Fibroblast of mammary gland (primary cell): Measurements from ENCODE around the gene GNAI1.
A peak's percentile ranks its signal among the peaks of the same experiment; 100 is the strongest.

Experiments used
- DNase-seq: peaks from one replicate; pipeline ENCODE4 v3.0.0-alpha.2; 2010; ENCODE audit warnings: low read depth
- H3K4me3 ChIP-seq: 2 replicates; pipeline ENCODE4 v1.5.1; 2011; ENCODE audit warnings: low read depth, mild to moderate bottlenecking, low read length, moderate library complexity; ENCODE audit not compliant: control insufficient read depth
- TF ChIP-seq, protein P1 (sequence below): conservative IDR thresholded peaks from 2 replicates; pipeline ENCODE4 v1.5.1; 2011; ENCODE audit warnings: low read depth, low read length, inconsistent platforms; ENCODE audit not compliant: control insufficient read depth, insufficient read depth

Gene GNAI1

DNA sequence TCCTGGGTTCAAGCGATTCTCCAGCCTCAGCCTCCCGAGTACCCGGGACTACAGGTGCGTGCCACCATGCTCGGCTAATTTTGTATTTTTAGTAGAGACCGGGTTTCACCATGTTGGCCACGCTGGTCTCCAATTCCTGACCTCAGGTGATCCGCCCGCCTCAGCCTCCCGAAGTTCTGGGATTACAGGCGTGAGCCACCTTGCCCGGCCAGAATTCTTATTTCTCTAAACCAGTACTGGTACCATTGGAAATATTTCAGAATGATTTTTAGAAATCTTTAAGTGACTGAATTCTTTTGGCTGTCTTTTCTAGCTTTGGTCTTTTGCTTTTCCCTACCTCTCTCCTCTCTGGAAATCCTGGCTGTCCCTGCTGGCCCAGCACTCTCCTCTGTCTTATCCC lies 2.8 kb downstream of the GNAI1 start:
- no peak overlapping the region for H3K4me3 ChIP-seq

DNA sequence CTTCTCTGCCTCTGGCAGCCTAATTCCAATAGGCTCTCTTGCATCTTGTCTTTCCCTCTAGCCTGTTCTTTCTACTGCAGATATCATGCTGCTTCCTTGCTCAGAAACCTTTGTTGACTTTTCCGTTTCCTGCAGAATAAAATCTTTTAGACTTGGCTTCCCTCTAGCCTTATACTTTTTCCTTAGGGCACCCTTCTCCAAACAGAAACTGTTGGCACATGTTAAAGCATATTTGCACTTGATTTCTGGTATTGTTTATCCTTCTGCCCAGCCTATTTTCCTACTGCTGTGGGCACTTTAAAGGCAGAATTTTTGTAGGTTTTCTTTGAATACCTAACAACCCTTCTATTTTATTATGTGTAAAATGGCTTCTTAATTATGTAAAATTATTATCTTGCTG lies 4.6 kb downstream of the GNAI1 start:
- TF ChIP-seq, protein P1, sequence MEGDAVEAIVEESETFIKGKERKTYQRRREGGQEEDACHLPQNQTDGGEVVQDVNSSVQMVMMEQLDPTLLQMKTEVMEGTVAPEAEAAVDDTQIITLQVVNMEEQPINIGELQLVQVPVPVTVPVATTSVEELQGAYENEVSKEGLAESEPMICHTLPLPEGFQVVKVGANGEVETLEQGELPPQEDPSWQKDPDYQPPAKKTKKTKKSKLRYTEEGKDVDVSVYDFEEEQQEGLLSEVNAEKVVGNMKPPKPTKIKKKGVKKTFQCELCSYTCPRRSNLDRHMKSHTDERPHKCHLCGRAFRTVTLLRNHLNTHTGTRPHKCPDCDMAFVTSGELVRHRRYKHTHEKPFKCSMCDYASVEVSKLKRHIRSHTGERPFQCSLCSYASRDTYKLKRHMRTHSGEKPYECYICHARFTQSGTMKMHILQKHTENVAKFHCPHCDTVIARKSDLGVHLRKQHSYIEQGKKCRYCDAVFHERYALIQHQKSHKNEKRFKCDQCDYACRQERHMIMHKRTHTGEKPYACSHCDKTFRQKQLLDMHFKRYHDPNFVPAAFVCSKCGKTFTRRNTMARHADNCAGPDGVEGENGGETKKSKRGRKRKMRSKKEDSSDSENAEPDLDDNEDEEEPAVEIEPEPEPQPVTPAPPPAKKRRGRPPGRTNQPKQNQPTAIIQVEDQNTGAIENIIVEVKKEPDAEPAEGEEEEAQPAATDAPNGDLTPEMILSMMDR = no peak
- DNase-seq = no peak
- no peak overlapping the region for H3K4me3 ChIP-seq

More for the DNA sequence above, 2.8 kb downstream of the GNAI1 start:
- DNase-seq = no peak
- TF ChIP-seq, protein P1 = no peak

DNA sequence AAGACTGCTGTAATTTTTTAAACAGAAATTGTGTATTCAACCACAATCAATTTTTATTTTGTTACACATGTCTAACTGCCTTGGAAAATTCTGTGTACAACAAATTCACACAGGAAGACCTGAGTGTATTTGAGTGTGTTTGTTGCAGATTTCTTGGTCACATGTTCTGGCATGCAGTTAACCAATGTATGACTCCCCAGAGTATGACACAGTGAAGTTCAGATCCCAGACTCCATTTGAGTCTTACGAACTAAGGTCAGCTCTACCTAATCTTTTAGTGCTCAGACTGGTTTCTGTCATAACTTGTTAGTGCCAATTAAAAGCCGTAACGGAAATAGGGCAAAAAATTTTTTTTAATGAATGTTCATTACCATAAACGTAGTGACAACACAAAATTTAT lies 5.8 kb downstream of the GNAI1 start:
- peak; percentile 42 for DNase-seq
- TF ChIP-seq, protein P1 = no peak
- H3K4me3 ChIP-seq = no peak overlapping the region

DNA sequence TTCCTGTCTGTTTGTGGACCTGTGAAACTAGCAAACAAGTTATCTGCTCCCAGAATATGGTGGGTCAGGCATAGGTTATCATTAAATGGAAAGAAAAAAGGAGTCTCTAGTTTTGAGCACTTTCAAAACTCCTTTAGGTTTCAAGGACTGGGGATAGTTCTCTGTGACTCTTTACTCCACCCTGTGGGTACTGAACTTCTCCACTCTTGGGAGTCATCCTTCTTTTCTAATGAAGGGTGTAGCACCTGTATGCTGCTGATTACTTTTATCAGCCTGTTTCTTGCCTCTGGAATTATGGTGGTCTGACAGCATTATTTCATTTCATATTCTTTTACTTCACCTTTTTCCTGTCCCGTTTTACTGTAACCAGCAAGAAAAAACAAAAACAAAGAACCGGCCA lies 6.7 kb downstream of the GNAI1 start:
- H3K4me3 ChIP-seq = no peak overlapping the region
- TF ChIP-seq, protein P1 = no peak
- no peak for DNase-seq

DNA sequence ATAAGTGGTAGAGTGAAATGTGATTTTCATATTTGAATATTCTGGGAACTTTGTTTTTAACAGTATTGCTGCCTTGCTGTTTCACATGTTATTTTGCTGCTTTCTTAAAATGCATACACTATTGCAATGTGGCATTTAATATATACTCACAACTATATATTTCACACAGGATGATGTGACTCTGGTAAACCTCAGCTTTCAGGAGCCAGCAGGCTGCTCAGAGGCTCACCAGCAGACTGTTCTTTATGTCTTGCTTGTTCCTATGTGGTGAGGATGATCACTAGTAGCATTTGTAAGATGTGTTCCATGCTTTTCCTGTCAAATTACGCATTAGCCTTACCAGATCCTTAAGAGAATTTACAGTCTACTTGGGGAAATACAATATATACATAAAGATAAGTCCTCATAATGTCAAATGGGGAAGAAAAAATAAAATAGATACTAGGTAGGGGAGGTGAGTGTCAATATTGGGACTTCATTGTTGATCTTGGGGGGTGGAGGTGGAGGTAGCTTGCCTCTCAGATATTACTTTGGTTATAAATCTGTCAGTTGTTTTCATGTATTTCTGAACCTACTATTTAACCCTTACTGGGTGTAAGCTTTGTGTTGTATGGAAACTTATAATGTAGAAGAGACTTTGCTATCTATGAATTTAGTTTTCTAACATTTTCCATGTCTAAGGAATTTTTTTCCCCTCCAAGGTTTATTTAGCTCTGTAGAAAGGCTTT lies 8.4 kb downstream of the GNAI1 start:
- DNase-seq = no peak
- TF ChIP-seq, protein P1 = no peak
- H3K4me3 ChIP-seq = no peak overlapping the region

GRCh38 chr7:80145780-80146422 lies 11.3 kb downstream of the GNAI1 start:
- DNase-seq = peak; percentile 70
- no peak overlapping the region for H3K4me3 ChIP-seq
- TF ChIP-seq, protein P1 = no peak
